ENCODE data around the gene ITIH5. TPM values are rescaled to one million over a fixed set of nuclear protein-coding genes. Genes with fewer than 3 reads are reported as not detected.

ITIH5 gene
- total RNA-seq, 1 donor from 2014 or later: 0.29 TPM

- TF ChIP-seq, protein P1, sequence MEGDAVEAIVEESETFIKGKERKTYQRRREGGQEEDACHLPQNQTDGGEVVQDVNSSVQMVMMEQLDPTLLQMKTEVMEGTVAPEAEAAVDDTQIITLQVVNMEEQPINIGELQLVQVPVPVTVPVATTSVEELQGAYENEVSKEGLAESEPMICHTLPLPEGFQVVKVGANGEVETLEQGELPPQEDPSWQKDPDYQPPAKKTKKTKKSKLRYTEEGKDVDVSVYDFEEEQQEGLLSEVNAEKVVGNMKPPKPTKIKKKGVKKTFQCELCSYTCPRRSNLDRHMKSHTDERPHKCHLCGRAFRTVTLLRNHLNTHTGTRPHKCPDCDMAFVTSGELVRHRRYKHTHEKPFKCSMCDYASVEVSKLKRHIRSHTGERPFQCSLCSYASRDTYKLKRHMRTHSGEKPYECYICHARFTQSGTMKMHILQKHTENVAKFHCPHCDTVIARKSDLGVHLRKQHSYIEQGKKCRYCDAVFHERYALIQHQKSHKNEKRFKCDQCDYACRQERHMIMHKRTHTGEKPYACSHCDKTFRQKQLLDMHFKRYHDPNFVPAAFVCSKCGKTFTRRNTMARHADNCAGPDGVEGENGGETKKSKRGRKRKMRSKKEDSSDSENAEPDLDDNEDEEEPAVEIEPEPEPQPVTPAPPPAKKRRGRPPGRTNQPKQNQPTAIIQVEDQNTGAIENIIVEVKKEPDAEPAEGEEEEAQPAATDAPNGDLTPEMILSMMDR (IDR thresholded peaks at IDR 0.05; ENCODE audit: partially characterized antibody, unreplicated experiment): no peak
- Mint-ChIP-seq H3K36me3 (ENCODE audit: unreplicated experiment) (no peaks in the 10 kb centered on the region), H3K9me3 (ENCODE audit: unreplicated experiment) (peaks cover 4% of the 10 kb centered on the region), H3K4me3 (ENCODE audit: unreplicated experiment) (no peak overlapping the region), H3K27ac (ENCODE audit: unreplicated experiment) (no peak overlapping the region), H3K27me3 (ENCODE audit: unreplicated experiment) (peaks cover 3% of the 10 kb centered on the region), H3K4me1 (ENCODE audit: low read depth, unreplicated experiment) (peaks cover 12% of the 10 kb centered on the region)
- DNase-seq: no peak
Measured at GRCh38 chr10:7565871-7566270, 100.9 kb downstream of the ITIH5 start.

GRCh38 chr10:7563770-7564169, 103.0 kb downstream of the ITIH5 start:
- Mint-ChIP-seq H3K9me3 (ENCODE audit: unreplicated experiment) (peaks cover 6% of the 10 kb centered on the region), H3K27ac (ENCODE audit: unreplicated experiment) (no peak overlapping the region), H3K4me3 (ENCODE audit: unreplicated experiment) (no peak overlapping the region), H3K27me3 (ENCODE audit: unreplicated experiment) (peaks cover 3% of the 10 kb centered on the region), H3K4me1 (ENCODE audit: low read depth, unreplicated experiment) (peaks cover 16% of the 10 kb centered on the region), H3K36me3 (ENCODE audit: unreplicated experiment) (no peaks in the 10 kb centered on the region)
- TF ChIP-seq, protein P1 (IDR thresholded peaks at IDR 0.05; ENCODE audit: partially characterized antibody, unreplicated experiment): no peak
- DNase-seq: no peak

DNA sequence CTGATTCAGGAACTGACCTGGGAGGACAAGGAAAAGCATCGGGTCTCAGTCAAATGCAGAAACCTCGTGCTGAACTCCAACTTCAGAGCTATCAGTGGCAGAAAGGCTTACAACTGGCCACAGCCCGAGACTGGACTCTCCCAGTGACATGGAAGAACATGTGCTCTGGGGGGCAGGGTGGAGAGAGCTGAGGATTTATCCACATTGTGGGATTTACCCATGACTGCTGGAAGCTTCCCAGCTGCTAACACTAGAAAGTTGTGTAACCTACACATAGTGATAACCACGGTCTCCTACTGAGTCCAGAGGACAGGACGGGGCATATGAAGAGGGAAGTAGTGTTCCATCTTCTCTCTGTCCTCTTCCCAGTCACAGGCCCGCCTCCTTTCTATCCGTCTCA, 103.4 kb downstream of the ITIH5 start:
- Mint-ChIP-seq H3K9me3 (ENCODE audit: unreplicated experiment) (peaks cover 6% of the 10 kb centered on the region), H3K27ac (ENCODE audit: unreplicated experiment) (no peak overlapping the region), H3K4me1 (ENCODE audit: low read depth, unreplicated experiment) (peaks cover 16% of the 10 kb centered on the region), H3K4me3 (ENCODE audit: unreplicated experiment) (no peak overlapping the region), H3K36me3 (ENCODE audit: unreplicated experiment) (no peaks in the 10 kb centered on the region), H3K27me3 (ENCODE audit: unreplicated experiment) (peaks cover 3% of the 10 kb centered on the region)
- TF ChIP-seq, protein P1 (IDR thresholded peaks at IDR 0.05; ENCODE audit: partially characterized antibody, unreplicated experiment): no peak
- DNase-seq: no peak

DNA sequence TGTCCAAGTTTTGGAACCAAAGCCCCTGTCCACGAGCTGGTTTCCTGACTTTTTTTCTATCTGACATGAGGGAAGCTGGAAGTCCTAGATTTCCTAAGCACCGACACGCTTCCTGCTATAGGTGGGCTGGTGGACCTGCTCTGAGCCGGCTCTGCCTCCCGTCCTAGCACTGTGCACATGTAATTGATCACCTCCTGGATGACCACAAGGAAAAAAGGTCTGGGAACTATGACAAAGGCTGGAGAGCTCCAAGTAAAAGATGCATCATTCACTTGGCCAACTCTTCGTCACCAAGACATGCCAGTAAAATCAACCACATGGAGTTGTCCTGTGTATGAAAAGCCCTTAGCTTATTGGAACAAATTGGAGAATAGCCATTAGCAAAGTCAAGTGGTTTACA, 104.8 kb downstream of the ITIH5 start:
- Mint-ChIP-seq H3K36me3 (ENCODE audit: unreplicated experiment) (no peaks in the 10 kb centered on the region), H3K9me3 (ENCODE audit: unreplicated experiment) (peaks cover 7% of the 10 kb centered on the region), H3K4me3 (ENCODE audit: unreplicated experiment) (no peak overlapping the region), H3K4me1 (ENCODE audit: low read depth, unreplicated experiment) (peaks cover 13% of the 10 kb centered on the region), H3K27ac (ENCODE audit: unreplicated experiment) (peak overlapping the region; percentile 16), H3K27me3 (ENCODE audit: unreplicated experiment) (peaks cover 3% of the 10 kb centered on the region)
- no peak for DNase-seq
- TF ChIP-seq, protein P1 (IDR thresholded peaks at IDR 0.05; ENCODE audit: partially characterized antibody, unreplicated experiment): no peak

DNA sequence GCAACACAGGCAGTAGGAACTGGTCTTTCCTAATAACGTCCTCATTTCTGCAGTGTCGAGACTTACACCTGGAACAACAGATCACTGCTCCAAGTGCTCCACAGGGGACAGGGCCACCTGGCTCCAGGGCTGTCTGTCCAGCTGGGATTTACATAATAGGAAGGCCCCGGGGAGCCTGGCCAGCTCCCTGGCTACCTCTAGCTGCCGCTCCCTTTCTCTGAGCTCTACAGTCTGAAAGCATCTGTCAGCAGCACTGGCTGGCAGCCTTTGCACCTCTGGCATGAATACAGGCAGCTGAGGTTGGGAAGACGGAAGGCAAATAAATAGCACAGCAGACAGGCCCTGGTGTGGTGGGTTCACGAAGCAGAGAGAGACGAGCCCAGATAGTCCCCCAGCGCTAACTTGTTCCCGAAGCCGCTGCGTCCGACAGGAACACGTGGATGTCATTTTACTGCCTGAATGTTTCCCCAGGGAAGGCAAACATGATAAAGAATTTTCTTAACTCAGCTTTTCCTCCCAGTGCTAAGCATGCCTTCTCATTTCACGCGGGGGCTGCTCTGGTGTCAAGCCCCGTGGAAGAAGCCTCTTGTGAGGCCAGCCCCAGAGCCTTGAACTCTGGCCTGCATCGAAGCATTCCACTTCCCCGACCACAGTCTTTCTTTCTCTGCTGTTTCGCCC, 105.4 kb downstream of the ITIH5 start:
- H3K4me1 Mint-ChIP-seq (ENCODE audit: low read depth, unreplicated experiment): peaks cover 13% of the 10 kb centered on the region
- H3K27ac Mint-ChIP-seq (ENCODE audit: unreplicated experiment): peak overlapping the region; percentile 83
- TF ChIP-seq, protein P1 (IDR thresholded peaks at IDR 0.05; ENCODE audit: partially characterized antibody, unreplicated experiment): no peak
- peaks cover 6% of the 10 kb centered on the region for H3K27me3 Mint-ChIP-seq (ENCODE audit: unreplicated experiment)
- H3K4me3 Mint-ChIP-seq (ENCODE audit: unreplicated experiment): peak overlapping the region; percentile 63
- H3K36me3 Mint-ChIP-seq (ENCODE audit: unreplicated experiment): no peaks in the 10 kb centered on the region
- peaks cover 7% of the 10 kb centered on the region for H3K9me3 Mint-ChIP-seq (ENCODE audit: unreplicated experiment)
- DNase-seq: peak; percentile 62
